GM12878 (cell line): Measurements from ENCODE around the gene GCDH. TPM values are rescaled to one million over a fixed set of nuclear protein-coding genes. Genes with fewer than 3 reads are reported as not detected.
A peak's percentile ranks its signal among the peaks of the same experiment; 100 is the strongest.

Source experiments
- CBFB ChIP-seq: IDR thresholded peaks from 2 replicates; pipeline ENCODE4 v1.6.1; 2016; ENCODE audit warnings: antibody characterized with exemption, low read depth
- CEBPB ChIP-seq, 2 experiments: fragments of 150-350 bp in 1 of 2; IDR thresholded peaks; 2 replicates each; pipeline ENCODE4 v1.6.1; 2012 to 2014; ENCODE audit warnings: low read depth in 2 of 2, low read length in 2 of 2, borderline replicate concordance in 1 of 2, inconsistent platforms in 1 of 2
- HCFC1 ChIP-seq: fragments of 150-350 bp; IDR thresholded peaks from 2 replicates; pipeline ENCODE4 v1.6.1; 2014; ENCODE audit warnings: low read length
- NFXL1 ChIP-seq: fragments of 450-650 bp; IDR thresholded peaks from 2 replicates; pipeline ENCODE4 v1.6.1; 2017; ENCODE audit warnings: antibody characterized with exemption, mild to moderate bottlenecking, borderline replicate concordance
- NFYA ChIP-seq: IDR thresholded peaks from 2 replicates; pipeline ENCODE4 v1.6.1; 2011; ENCODE audit warnings: low read depth, mild to moderate bottlenecking, low read length, improper control_type of control experiment, borderline replicate concordance
- NFYB ChIP-seq: IDR thresholded peaks from 2 replicates; pipeline ENCODE4 v1.6.1; 2011; ENCODE audit warnings: low read depth, mild to moderate bottlenecking, low read length, improper control_type of control experiment, moderate library complexity; ENCODE audit not compliant: insufficient read depth
- polyA plus RNA-seq, 11 experiments: library from polyadenylated mRNA; depleted of rRNA in 4 of 11; unstranded in 6 of 11; stranded (reverse) in 5 of 11; fragments of >200 nt; fragmentation: Nextera tagmentation in 4 of 11; fragmentation: Illumina TruSeq in 1 of 11; extraction: Ambion mirVana in 4 of 11; extraction: Trizol in 1 of 11; gene quantifications; 1 replicate in 1 of 11; 2 replicates in 10 of 11; pipeline versions ENCODE4 v1.2.1 to v1.2.3, GENCODE V29; 2011 to 2016; ENCODE audit warnings: inconsistent platforms in 2 of 11, missing spikeins in 2 of 11, low read depth in 1 of 11
- total RNA-seq, 4 experiments: library from RNA; depleted of rRNA in 3 of 4; stranded (reverse); fragments of >200 nt in 3 of 4; fragmentation: Illumina TruSeq in 1 of 4; extraction: Trizol in 1 of 4; gene quantifications; 2 replicates each; pipeline versions ENCODE4 v1.2.1 to v1.2.3, GENCODE V29; 2013 to 2021
- TF ChIP-seq, protein P1 (sequence below): IDR thresholded peaks from 2 replicates; pipeline ENCODE4 v1.6.1; 2011; ENCODE audit warnings: low read depth, low read length, improper control_type of control experiment, borderline replicate concordance
- TF ChIP-seq, protein P2 (sequence below): IDR thresholded peaks from 2 replicates; pipeline ENCODE4 v1.6.1; 2012; ENCODE audit warnings: low read depth, low read length, improper control_type of control experiment
- TF ChIP-seq, protein P3 (sequence below): fragments of 450-650 bp; conservative IDR thresholded peaks from 2 replicates; pipeline ENCODE4 v1.6.1; 2017; ENCODE audit warnings: mild to moderate bottlenecking, moderate library complexity

The GCDH gene
- total and polyA plus RNA-seq, 10 of the 15 experiments (the other 5 are each of a cell fraction or from before 2014, with no cell fraction given) = 4.2 to 69.4 (median 39.7) TPM

DNA sequence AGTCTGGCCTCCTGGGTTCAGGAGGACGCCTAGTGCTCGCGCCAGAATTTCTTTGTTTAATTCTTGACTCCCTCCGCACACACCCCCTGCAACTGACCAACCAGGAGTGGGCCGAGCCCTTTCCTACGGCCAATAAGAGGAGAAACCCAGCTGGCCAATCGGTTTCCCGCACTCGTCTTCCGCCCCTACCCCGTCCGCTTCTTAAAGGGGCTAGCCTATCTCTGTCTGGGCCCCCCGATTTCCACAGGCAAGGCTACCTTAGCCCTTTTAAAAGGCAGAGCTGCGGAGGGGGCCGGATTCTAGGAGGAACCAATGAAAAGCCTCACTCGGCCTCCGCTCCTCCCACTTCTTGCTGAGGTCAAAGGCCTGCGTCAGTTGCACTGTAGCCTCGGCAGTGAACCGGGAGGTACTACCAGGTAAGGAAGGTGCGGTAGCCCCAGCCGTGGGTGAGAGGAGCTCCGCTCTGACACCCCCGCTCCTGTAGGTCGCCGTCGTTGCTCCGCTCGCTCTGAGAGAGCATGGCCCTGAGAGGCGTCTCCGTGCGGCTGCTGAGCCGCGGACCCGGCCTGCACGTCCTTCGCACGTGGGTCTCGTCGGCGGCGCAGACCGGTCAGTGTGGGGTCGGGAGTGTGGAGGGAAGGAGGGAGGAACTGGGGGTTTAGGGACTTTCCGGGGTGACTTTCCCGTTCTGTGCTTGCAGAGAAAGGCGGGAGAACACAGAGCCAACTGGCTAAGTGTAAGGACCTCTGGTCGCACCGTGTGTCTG, at the start of gene GCDH (continued):
- TF ChIP-seq, protein P1, sequence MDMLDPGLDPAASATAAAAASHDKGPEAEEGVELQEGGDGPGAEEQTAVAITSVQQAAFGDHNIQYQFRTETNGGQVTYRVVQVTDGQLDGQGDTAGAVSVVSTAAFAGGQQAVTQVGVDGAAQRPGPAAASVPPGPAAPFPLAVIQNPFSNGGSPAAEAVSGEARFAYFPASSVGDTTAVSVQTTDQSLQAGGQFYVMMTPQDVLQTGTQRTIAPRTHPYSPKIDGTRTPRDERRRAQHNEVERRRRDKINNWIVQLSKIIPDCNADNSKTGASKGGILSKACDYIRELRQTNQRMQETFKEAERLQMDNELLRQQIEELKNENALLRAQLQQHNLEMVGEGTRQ = no peak
- peak; percentile 89 for TF ChIP-seq NFYB
- TF ChIP-seq, protein P2, sequence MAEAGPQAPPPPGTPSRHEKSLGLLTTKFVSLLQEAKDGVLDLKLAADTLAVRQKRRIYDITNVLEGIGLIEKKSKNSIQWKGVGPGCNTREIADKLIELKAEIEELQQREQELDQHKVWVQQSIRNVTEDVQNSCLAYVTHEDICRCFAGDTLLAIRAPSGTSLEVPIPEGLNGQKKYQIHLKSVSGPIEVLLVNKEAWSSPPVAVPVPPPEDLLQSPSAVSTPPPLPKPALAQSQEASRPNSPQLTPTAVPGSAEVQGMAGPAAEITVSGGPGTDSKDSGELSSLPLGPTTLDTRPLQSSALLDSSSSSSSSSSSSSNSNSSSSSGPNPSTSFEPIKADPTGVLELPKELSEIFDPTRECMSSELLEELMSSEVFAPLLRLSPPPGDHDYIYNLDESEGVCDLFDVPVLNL = peak; percentile 79; the same call in 1 of the 2 replicates
- TF ChIP-seq CEBPB (IDR thresholded peaks at IDR 0.05; ENCODE audit: borderline replicate concordance in 1 of 2, low read depth in 2 of 2, low read length in 2 of 2) = no peak
- TF ChIP-seq, protein P3, sequence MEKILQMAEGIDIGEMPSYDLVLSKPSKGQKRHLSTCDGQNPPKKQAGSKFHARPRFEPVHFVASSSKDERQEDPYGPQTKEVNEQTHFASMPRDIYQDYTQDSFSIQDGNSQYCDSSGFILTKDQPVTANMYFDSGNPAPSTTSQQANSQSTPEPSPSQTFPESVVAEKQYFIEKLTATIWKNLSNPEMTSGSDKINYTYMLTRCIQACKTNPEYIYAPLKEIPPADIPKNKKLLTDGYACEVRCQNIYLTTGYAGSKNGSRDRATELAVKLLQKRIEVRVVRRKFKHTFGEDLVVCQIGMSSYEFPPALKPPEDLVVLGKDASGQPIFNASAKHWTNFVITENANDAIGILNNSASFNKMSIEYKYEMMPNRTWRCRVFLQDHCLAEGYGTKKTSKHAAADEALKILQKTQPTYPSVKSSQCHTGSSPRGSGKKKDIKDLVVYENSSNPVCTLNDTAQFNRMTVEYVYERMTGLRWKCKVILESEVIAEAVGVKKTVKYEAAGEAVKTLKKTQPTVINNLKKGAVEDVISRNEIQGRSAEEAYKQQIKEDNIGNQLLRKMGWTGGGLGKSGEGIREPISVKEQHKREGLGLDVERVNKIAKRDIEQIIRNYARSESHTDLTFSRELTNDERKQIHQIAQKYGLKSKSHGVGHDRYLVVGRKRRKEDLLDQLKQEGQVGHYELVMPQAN = peak; percentile 99
- TF ChIP-seq NFXL1 = no peak
- peak; percentile 58 for TF ChIP-seq HCFC1
- peak; percentile 52; the same call in 1 of the 2 replicates for TF ChIP-seq CBFB
- no peak for TF ChIP-seq NFYA
